T-helper 1 cell treated with Interleukin-12 subunit alpha and Interleukin-12 subunit beta and Interleukin-4 antibody, amounts not matched to agents 30 μg/mL and 1 μg/mL, for 36 hours (primary cell): ENCODE data around the gene TOX2.

Source experiments
- H3K27ac Mint-ChIP-seq: one replicate; pipeline ENCODE4 v1.8.0; 2021; ENCODE audit warnings: mild to moderate bottlenecking, mixed read lengths
- H3K27me3 Mint-ChIP-seq: one replicate; pipeline ENCODE4 v1.8.0; 2021; ENCODE audit warnings: low read depth, mixed read lengths
- H3K36me3 Mint-ChIP-seq: one replicate; pipeline ENCODE4 v1.8.0; 2021; ENCODE audit warnings: low read depth, mixed read lengths
- H3K4me1 Mint-ChIP-seq: one replicate; pipeline ENCODE4 v1.8.0; 2021; ENCODE audit warnings: low read depth, mixed read lengths
- H3K4me3 Mint-ChIP-seq: one replicate; pipeline ENCODE4 v1.8.0; 2021; ENCODE audit warnings: mild to moderate bottlenecking, moderate library complexity, mixed read lengths
- H3K9me3 Mint-ChIP-seq: one replicate; pipeline ENCODE4 v1.8.0; 2021; ENCODE audit warnings: mixed read lengths

The TOX2 gene

GRCh38 chr20:44091026-44091425 lies 176.4 kb downstream of the TOX2 start:
- Mint-ChIP-seq H3K27ac (no peak overlapping the region), H3K27me3 (peaks cover 17% of the 10 kb centered on the region), H3K36me3 (no peaks in the 10 kb centered on the region), H3K4me3 (no peak overlapping the region), H3K4me1 (peaks cover 4% of the 10 kb centered on the region), H3K9me3 (no peaks in the 10 kb centered on the region)

- peaks cover 13% of the 10 kb centered on the region for H3K27me3 Mint-ChIP-seq
These were observed 178.0 kb downstream of the TOX2 start for GRCh38 chr20:44092551-44093248.

GRCh38 chr20:44093249-44093582 lies 178.6 kb downstream of the TOX2 start:
- no peak overlapping the region for H3K27ac Mint-ChIP-seq
- H3K27me3 Mint-ChIP-seq, result peaks cover 13% of the 10 kb centered on the region
- H3K4me1 Mint-ChIP-seq, result peaks cover 4% of the 10 kb centered on the region
- H3K9me3 Mint-ChIP-seq, result no peaks in the 10 kb centered on the region
- no peak overlapping the region for H3K4me3 Mint-ChIP-seq
- no peaks in the 10 kb centered on the region for H3K36me3 Mint-ChIP-seq

More at GRCh38 chr20:44092551-44093248, 178.0 kb downstream of the TOX2 start:
- no peaks in the 10 kb centered on the region for H3K9me3 Mint-ChIP-seq
- no peak overlapping the region for H3K27ac Mint-ChIP-seq
- no peak overlapping the region for H3K4me3 Mint-ChIP-seq
- peaks cover 4% of the 10 kb centered on the region for H3K4me1 Mint-ChIP-seq
- no peaks in the 10 kb centered on the region for H3K36me3 Mint-ChIP-seq

DNA sequence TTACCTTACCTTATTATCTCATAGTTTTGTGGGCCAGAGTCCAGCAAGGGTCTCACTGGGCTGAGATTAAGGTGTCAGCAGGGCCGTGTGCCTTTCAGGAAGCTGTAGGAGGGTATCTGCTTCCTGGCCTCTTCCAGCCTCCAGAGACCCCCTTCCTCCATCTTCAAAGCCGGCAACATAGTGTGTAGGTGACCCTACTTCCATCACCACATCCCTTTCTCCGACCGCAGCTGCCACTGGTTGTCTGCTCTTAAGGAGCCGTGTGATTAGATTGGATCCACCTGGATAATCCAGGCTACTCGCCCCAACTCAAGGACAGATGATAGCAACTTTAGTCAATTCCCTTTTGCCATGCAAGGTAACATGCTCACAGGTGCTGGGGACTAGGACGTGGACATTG lies 181.2 kb downstream of the TOX2 start:
- no peak overlapping the region for H3K27ac Mint-ChIP-seq
- no peak overlapping the region for H3K4me3 Mint-ChIP-seq
- H3K4me1 Mint-ChIP-seq, result peaks cover 4% of the 10 kb centered on the region
- no peaks in the 10 kb centered on the region for H3K36me3 Mint-ChIP-seq
- H3K9me3 Mint-ChIP-seq, result no peaks in the 10 kb centered on the region
- peaks cover 27% of the 10 kb centered on the region for H3K27me3 Mint-ChIP-seq

DNA sequence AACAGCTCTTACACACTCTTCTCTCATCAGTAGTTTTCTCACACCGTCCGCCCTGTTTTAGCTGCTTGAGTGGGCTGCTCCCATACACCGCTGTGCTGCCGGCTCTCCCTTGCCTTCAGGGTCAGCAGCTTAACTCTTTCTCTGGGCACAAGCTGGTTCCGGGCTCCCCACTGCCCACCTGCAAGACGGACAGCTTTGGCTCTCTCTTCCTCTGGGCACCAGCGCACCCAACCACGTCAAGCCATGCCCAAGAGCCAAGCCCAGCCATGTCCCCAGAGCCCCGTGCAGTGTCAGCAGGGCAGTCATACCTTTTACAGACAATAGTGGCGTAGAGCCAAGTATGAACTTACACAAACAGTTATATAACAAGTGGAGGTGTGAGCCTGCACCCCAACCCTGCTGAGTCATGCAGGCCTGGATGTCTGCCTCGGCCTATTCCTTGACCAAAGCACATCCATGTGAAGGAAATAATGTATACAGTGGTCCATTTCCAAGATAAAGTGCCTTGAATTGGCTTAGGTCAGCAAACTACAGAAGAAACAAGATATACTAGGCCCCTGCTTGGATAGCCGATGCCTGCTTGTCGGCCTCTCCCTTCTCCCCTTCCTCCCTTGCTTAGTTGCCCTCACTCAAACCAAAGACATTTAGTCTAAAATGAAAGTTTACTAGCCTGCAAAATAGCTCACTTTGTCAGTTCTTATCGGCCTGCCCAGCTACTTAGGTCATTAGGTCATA lies 183.0 kb downstream of the TOX2 start:
- Mint-ChIP-seq H3K4me1 (peaks cover 2% of the 10 kb centered on the region), H3K9me3 (no peaks in the 10 kb centered on the region), H3K27me3 (peaks cover 43% of the 10 kb centered on the region), H3K27ac (no peak overlapping the region), H3K36me3 (no peaks in the 10 kb centered on the region), H3K4me3 (no peak overlapping the region)

DNA sequence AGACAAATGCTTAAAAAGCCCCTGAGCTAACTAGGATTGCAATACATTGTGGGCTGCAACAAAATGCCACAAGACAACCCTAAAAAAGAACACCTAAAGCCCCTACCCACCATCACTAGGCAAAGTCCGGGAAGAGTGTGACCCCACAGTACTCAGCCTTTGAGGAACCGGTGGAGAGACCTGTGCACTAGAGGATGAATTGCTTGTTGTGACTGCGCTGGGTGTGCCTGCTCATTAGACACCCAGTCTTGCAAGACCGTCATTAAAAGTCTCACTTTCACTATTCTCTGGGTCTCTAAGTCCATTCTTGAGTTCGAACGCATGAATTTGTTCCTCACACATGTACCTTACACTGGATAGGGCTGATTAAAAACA lies 183.6 kb downstream of the TOX2 start:
- Mint-ChIP-seq H3K9me3 (no peaks in the 10 kb centered on the region), H3K27ac (no peak overlapping the region), H3K4me1 (no peaks in the 10 kb centered on the region), H3K4me3 (no peak overlapping the region), H3K36me3 (no peaks in the 10 kb centered on the region), H3K27me3 (peaks cover 44% of the 10 kb centered on the region)

- Mint-ChIP-seq H3K4me3 (no peak overlapping the region), H3K9me3 (no peaks in the 10 kb centered on the region), H3K27ac (no peak overlapping the region), H3K27me3 (peaks cover 47% of the 10 kb centered on the region), H3K4me1 (no peaks in the 10 kb centered on the region), H3K36me3 (no peaks in the 10 kb centered on the region)
These were observed 184.0 kb downstream of the TOX2 start for GRCh38 chr20:44098657-44099056.

DNA sequence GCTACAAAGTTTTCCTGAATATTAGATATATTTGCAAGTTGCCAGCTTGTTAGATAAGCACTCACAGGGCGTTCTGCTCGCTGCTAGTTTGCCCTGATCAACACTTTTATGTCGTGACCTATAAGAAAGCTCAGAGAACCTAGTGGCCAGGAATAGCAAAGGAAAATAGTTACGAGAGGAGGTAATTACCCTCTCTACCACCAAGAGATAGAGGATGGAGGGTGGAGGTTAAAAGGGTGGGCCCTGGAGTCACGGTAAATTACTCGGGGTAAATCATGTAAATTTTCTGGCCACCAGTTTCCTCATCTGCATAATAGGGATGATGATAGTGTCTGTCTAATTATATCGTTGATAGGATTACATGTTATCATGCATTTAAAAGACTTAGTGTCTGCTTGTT lies 185.2 kb downstream of the TOX2 start:
- Mint-ChIP-seq H3K27ac (no peak overlapping the region), H3K4me1 (no peaks in the 10 kb centered on the region), H3K36me3 (no peaks in the 10 kb centered on the region), H3K4me3 (no peak overlapping the region), H3K27me3 (peaks cover 51% of the 10 kb centered on the region), H3K9me3 (no peaks in the 10 kb centered on the region)

GRCh38 chr20:44102582-44102981 lies 187.9 kb downstream of the TOX2 start:
- Mint-ChIP-seq H3K9me3 (peaks cover 8% of the 10 kb centered on the region), H3K4me3 (no peak overlapping the region), H3K27ac (no peak overlapping the region), H3K36me3 (no peaks in the 10 kb centered on the region), H3K4me1 (no peaks in the 10 kb centered on the region), H3K27me3 (peaks cover 76% of the 10 kb centered on the region)

GRCh38 chr20:44104798-44105517 lies 190.3 kb downstream of the TOX2 start:
- no peak overlapping the region for H3K27ac Mint-ChIP-seq
- no peaks in the 10 kb centered on the region for H3K36me3 Mint-ChIP-seq
- H3K27me3 Mint-ChIP-seq, result peaks cover 78% of the 10 kb centered on the region
- no peak overlapping the region for H3K4me3 Mint-ChIP-seq
- H3K9me3 Mint-ChIP-seq, result peaks cover 22% of the 10 kb centered on the region
- no peaks in the 10 kb centered on the region for H3K4me1 Mint-ChIP-seq

DNA sequence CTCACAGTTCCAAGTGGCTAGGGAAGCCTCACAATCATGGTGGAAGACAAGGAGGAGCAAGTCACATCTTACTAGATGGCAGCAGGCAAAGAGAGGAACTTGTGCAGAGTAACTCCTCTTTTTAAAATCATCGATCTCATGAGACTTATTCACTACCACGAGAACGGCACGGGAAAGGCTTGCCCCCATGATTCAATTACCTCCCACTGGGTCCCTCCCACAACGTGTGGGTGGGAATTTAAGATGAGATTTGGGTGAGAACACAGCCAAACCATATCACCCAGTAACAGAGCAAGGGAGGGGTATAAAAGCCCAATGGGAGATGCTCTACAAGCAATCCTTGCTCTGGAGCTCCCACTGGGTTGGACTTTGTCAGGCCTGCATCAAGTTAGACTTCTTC lies 192.0 kb downstream of the TOX2 start:
- Mint-ChIP-seq H3K27ac (no peak overlapping the region), H3K36me3 (no peaks in the 10 kb centered on the region), H3K27me3 (peaks cover 64% of the 10 kb centered on the region), H3K9me3 (peaks cover 22% of the 10 kb centered on the region), H3K4me1 (no peaks in the 10 kb centered on the region), H3K4me3 (no peak overlapping the region)

GRCh38 chr20:44109951-44110361 lies 195.3 kb downstream of the TOX2 start:
- no peaks in the 10 kb centered on the region for H3K36me3 Mint-ChIP-seq
- H3K27me3 Mint-ChIP-seq, result peaks cover 43% of the 10 kb centered on the region
- H3K27ac Mint-ChIP-seq, result no peak overlapping the region
- no peaks in the 10 kb centered on the region for H3K4me1 Mint-ChIP-seq
- no peak overlapping the region for H3K4me3 Mint-ChIP-seq
- H3K9me3 Mint-ChIP-seq, result peaks cover 22% of the 10 kb centered on the region

GRCh38 chr20:44110816-44111568 lies 196.3 kb downstream of the TOX2 start:
- Mint-ChIP-seq H3K27me3 (peaks cover 39% of the 10 kb centered on the region), H3K4me3 (no peak overlapping the region), H3K27ac (no peak overlapping the region), H3K36me3 (no peaks in the 10 kb centered on the region), H3K9me3 (peaks cover 22% of the 10 kb centered on the region), H3K4me1 (no peaks in the 10 kb centered on the region)

GRCh38 chr20:44111712-44112335 lies 197.2 kb downstream of the TOX2 start:
- peaks cover 37% of the 10 kb centered on the region for H3K27me3 Mint-ChIP-seq
- H3K27ac Mint-ChIP-seq, result no peak overlapping the region
- H3K4me3 Mint-ChIP-seq, result no peak overlapping the region
- H3K36me3 Mint-ChIP-seq, result no peaks in the 10 kb centered on the region
- peaks cover 3% of the 10 kb centered on the region for H3K4me1 Mint-ChIP-seq
- peaks cover 21% of the 10 kb centered on the region for H3K9me3 Mint-ChIP-seq
